GM21723 (cell line): Measurements from ENCODE around the gene FRMPD1.
"Not testable (repeated sequence)": the region's sequence is repeated elsewhere in the genome, so short reads cannot be mapped to it uniquely, and the experiment has no call there.

Experiments used
- ATAC-seq: cut with Tn5 transposase; IDR thresholded peaks from one replicate; pipeline ENCODE4 v1.9.1; 2021; ENCODE audit warnings: mild to moderate bottlenecking, moderate library complexity; ENCODE audit not compliant: unreplicated experiment

Gene FRMPD1, protein sequence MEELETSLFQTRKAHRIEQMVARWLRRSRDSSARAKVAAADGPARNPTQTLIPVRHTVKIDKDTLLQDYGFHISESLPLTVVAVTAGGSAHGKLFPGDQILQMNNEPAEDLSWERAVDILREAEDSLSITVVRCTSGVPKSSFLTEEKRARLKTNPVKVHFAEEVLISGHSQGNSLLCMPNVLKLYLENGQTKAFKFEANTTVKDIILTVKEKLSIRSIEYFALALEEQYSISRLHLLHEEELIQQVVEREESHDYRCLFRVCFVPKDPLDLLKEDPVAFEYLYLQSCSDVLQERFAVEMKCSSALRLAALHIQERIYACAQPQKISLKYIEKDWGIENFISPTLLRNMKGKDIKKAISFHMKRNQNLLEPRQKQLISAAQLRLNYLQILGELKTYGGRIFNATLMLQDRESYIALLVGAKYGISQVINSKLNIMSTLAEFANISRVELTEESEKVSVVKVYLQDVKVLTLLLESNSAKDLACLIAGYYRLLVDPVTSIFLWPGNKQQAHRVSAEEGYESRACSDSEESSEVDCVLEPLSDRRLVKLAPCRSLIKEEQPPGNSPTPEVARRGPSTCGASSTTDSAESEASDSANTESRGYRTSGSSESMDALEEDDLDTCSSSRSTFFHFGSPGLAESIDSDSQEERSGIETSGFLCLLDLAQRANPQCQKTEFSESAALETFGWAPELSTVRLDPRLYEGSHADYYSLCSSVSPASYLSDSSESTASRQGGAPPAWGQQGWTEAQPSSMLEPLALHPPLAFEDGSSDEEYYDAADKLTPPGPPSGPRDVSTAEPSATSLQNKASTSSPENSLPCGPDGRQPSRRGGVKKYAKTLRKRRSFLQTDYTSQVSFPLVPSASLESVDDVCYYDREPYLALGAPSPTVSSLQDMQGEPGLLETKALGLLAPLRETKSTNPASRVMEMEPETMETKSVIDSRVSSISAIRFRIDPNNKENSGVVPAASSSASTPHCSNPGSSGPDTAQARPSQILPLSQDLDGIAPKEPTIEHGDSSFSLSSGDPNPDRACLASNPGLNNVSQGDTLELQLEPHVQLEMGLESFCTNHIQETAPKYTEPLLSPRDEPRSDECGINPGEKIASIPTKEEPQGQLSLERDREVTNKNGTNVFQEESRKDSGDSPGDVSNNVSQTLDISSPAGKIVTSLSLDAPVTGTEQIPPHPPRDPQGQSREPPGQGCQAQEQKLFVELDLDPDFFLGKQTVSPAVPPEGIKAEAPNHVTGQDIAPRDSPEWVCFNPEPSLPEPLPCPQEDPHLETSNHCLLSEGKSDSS (N-terminal part only)

DNA sequence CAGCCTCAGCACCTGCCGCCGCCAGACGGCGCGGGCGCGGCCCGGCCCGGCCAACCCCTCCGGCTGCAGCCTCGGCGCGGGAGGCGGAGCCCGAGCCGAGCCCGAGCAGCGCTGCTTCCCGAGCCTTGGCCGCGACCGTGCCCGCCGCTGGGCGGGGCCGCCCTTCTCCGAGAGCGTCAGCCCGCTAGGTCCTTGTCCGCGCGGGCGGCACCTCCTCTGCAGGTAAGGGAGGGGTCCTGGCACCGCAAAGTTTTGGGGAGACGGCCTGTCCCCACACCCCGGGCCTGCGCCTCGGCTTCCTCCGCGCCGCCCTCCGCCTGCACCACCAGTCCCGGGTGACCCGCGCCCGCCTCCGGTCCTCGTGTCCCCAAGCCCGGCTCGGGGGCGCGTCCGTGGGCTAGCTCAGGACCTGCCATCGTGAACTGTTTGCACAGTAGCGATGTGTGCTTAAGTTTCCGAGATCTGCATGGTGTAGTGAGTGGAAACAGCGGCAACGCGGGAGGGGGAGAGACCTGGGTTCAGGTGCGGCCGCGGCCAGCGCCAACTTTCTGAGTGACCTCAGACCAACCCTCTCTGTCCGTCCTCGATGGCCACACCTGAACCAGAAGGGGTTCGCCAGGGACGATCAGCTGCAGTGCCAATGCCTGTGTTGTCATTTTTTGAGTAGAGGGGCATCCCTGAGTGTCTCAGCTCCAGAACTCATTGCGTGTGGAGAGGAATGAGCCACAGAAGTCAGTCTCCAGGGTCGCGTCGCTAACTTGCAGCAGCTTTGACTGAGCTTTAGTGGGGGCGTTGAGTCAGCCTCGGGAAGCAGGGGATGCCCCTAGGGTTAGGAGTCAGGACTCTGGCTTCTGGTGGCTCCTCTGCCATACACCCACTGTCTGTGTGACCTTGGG lies at the start of gene FRMPD1:
Gene FRMPD1, plus strand, starts transcription at position 82 of the 896 bp plus-strand sequence. CDS start 41,688 bp downstream, outside the sequence.
- peak; percentile 94 for ATAC-seq

DNA sequence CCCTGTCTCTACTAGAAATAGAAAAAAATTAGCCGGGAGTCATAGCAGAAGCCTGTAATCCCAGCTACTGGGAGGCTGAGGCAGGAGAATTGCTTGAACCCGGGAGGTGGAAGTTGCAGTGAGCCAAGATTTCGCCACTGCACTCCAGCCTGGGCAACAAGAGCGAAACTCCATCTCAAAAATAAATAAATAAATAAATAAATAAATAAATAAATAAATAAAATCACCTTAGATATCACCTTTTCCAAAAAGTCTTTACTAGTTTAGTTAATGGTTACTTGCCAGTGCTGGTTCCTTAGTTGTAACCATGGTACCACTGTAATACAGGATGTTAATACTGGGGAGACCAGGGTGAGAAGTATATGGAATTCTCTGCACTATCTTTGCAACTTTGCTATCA lies 48.7 kb upstream of the FRMPD1 start:
- ATAC-seq = not testable (repeated sequence)

DNA sequence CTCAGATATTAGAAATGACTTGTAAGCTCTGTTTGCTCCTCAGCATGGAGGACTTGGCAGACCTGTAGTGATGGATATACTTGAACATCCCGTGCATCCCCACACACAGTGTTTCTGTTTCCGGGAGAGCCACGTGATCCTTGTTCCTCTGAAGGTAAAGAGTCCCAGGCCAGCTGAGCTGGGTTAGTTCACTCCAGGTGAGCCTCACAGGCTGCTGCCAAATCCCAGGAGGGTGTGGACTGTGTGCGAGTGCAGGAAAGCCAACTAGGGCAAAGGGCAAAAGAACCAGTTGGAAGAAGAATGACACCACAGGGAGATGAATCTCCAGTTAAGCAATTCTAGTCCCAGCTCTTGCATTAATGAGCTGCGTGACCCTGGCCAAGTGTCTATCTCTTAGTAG lies 47.9 kb upstream of the FRMPD1 start:
- no peak for ATAC-seq

DNA sequence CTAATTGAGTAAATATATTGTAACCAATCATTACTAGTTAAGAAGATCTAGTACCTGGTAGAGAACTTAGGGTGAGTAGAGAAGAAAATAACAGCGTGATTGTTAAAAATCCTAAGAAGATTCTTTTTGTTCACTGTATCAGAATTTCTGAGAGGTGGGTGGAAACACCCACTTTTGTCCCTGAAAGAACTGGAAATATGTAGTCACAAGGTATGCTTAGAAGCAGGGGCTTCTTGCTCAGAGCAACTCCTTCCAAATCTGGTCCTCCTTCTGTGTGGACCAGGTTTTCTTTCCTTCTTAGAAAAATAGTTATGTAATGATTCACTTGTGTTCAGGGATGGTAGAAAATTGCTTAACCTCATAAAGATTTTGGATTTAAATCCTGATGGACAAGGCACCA lies 46.5 kb upstream of the FRMPD1 start:
- ATAC-seq = no peak

DNA sequence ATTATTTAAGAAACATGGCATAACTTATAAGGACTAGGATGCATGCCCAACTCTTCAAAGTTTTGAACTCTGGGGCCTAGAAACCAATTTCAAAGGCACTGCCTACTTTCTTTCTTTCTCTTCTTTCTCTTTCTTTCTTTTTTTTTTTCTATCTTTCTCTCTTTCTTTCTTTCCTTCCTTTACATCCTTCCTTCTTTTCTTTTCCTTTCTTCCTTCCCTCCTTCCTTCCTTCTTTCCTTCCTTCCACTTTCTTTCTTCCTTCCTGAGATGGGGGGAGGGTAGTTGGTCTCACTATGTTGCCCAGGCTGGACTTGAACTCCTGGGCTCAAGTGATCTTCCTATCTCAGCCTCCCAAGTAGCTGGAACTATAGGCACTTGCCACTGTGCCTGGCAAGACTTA lies 42.5 kb upstream of the FRMPD1 start:
- no peak for ATAC-seq

DNA sequence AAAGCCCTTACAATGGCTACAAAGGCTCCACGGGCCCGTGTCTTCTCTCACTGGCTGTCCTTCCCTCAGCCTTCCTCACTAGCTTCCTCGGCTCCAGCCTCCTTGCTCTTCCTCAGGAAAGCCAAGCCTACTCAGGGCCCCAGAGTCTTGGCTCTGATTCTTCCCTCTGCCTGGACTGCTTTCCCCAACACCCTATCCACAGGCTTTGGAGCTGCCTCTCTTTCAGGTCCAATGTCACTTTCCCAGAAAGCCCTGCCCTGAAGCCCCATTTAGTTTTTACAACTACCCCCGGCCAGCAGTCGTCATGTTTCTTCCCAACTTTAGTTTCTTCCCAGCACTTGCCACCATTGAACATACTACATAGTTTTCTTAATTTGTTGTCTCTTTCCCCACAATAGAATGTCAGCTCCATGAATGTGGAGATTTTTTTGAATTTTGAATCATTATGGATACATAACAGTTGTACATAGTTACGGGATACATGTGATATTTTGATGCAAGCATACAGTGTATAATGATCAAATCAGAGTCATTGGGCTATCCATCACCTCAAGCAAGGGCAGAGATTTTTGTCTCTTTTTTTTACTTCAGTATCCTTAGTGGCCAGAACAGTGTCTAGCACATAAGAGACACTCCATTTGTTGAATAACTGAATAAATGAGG lies 40.9 kb upstream of the FRMPD1 start:
- no peak for ATAC-seq

DNA sequence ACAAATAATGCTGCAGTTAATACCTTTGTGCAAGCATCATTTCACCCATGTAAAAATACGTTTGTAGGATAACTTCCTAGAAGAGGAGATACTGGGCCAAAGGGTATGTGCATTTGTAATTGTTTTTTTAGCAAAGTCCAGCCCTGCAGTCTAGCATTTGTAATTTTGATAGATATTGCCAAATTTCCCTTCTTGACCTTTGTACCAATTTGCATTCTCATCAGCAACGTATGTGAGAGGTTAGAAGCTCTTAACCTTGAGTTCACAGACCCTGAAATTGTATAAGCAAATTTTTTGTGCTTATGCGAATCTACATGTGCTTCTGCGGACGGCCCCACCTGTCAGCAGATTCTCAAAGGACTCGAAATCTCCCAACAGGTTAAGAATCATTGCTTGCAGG lies 39.7 kb upstream of the FRMPD1 start:
- ATAC-seq = no peak

DNA sequence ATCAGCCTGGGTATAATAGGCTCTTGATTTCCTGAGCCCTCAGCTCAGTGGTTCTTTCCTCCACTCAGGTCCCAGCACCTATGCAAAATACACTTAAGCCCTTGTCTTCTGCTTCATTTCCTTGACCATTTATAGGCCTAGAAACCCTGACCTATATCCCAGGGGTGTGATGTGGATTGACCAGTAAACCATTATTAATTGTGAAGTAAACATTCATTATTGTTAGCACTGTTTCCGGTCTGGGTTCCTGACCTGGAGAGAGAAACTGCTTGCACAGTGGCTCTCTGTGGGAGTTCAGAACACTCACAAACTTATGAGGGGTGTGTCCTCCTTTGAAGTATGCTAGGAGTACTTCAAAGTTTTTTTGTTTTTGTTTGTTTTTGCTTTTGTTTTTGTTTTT lies 38.8 kb upstream of the FRMPD1 start:
- ATAC-seq = no peak

DNA sequence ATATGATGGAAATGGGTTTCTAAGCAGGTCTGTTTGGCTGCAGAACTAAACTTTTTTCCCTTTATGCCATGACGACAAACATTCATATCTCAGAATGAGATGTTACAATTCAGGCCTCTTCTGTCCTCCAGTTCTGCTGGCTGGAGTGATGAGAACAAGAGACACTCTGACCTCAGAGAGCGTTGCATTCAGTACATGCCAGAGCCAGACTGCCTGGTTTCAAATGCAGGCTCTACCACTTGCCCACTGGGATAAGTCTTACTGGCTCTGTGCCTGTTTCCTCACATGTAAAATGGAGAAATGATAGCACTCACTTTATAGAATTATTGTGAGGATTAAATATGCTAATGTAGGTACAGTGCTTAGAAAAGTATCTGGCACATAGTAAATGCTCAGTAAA lies 33.6 kb upstream of the FRMPD1 start:
- no peak for ATAC-seq

DNA sequence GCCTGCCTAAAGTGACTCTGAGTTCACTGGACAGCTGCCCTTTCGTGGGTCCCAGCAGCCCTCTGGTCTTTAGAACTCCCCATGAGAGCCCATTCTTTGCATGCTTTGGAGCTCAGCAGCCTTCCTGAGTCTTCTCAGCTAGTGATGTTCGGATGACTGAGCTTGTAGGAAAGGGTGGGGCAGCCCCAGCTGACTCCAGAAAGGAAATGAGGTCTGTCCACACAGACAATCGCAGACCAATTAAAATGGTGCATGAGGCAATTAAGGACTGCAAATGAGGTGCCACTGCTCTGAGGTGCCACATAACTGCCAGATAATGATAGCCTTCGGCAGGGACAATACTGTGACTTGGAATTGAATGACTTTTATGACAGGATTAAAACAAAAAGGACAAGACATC lies 32.9 kb upstream of the FRMPD1 start:
- no peak for ATAC-seq

DNA sequence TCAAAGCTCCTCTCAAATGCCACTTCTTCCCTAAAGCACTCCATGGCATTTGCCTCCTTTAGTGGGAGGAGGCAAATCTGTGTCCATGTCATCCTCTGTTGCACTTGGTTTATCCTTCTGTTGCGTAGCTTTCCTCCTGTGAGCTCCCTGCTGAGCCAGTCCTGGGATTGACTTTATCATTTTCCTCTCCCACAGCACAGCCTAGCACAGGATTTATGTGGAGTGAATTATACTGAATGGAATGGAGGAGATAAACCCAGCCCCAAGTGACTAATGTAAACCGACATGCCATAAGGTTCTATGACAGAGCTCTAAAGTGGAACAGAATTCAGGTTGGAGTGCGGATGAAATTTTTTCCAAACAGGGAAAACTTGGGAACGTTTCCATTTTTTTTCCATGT lies 31.9 kb upstream of the FRMPD1 start:
- ATAC-seq = no peak

DNA sequence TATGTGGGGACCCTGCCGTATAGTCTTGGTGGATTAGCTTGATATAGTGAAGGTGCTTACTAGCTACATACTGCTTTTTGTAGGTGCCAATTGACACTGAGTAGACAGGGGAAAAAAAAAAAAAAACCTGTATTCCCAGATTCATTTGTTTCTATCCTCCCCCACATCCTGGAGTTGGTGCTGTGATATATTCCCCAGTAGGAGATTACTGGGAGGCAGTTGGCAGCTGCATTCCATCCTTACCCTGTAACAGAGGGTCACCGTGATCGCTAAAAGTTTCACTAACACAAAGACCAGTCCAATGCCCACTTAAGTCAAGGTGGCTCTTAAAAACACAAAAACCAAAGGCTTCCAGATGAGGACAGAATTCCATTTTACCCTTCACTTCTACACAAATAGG lies 30.9 kb upstream of the FRMPD1 start:
- no peak for ATAC-seq

DNA sequence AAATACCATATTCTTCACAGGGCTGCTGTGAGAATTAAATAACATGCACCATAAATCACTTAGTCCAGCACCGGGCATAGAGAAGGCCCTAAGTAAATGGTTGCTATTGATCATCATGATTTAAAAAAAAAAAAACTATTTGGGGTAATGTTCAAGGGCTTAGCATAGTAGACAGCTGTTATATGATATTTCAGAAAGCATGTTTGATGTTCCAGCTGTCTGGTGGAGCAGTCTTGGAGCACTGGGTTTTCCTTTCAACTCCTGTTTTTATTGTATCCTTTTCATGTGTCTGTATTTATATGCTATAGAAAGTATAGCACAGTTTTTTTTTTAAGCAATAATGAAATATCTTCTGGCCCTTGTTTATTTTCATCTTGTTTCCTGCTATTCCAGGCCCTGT lies 30.4 kb upstream of the FRMPD1 start:
- ATAC-seq = no peak

DNA sequence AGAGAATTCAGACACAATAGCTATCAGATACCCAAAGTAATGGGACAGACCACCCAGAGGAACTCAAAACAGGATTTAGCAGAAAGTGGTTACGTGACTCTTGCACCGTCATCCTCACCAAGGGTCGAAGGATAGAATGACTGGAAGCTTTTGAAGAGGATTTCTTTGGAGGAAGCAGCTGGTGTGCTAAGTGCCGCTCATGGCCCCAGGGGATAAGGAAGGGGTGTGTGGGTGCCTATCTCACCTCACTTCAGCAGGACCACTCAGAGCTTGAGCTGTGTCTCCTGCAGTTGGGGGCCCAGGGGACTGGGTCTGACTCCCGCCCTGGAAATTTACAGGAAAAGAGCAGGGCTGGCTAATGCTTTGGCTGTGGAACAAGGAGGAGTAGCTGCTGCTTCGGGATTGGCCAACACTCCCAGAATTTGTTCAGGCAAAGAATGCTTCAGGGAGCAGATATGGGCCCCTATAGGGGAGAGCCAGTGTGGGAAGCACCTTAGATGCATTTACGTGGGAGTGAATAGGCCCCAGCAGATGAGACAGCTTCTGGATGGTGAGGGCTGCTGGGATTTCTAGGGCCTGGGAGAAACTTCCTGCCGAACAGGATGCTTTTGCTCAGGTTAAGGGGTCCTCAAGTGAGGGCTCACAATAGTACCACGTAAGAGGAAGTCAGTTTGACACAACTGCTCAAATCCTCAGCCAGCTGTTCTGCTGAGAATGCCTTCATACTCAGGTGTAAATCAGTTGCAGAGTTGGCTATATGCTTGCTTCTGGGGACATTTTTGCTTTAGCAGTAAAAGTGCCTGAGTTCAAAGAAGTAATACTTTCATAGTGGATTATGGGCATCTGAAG lies 29.3 kb upstream of the FRMPD1 start:
- ATAC-seq = no peak

DNA sequence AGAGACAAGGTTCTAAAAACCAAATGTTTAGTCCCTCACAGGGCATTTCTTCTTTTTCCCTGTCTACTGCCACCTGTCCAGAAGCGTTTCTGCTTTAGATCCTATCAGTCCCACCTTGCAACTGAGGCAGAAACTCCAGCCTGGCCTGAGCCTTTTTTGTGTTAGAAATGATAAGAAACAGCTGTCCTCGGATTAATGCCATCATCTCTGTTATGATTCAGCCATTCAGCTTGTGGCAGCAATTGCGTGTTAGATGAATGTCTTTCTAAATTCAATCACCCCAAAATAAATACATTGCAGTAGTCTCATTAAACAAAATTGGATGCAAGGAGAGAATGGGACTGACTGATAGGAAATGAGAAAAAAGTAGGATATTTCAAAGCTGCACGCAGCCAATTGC lies 28.3 kb upstream of the FRMPD1 start:
- ATAC-seq = no peak

DNA sequence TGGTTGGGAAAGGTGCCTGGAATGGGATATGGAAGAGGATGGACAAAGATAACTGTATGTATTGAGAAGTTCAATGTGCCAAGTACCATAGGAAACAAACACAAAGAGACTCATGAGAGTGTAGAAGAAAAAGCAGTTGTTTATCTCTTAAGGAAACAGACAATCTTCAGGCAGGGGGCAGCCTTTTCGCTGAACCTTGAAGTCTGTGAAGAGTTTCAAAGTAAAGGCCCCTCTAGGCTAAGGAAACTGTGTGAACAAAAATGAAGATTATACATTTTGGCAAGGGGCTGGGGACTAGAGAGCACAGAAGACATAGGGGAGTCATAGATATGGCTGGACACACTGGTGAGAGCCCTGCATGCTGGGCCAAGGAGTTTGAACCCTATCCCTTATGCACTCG lies 27.5 kb upstream of the FRMPD1 start:
- no peak for ATAC-seq

DNA sequence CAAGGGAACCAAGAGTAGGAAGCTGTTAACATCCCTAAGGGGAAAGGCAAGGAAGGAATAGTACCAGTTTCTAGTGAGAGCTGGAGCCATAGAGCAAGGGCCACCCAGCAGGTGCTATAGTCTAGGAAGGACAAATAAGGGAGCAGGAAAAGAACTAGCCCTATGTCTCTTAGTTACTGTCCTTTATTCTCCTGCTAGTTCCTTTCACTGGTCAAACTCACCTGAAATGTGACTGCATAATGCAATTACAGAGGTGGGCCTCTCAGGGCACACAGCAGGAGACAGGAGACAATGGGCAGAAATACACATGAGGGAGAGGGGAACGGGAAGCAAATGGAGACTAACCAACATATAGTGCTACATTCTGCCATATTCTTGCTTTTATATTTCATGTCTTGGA lies 26.7 kb upstream of the FRMPD1 start:
- no peak for ATAC-seq

DNA sequence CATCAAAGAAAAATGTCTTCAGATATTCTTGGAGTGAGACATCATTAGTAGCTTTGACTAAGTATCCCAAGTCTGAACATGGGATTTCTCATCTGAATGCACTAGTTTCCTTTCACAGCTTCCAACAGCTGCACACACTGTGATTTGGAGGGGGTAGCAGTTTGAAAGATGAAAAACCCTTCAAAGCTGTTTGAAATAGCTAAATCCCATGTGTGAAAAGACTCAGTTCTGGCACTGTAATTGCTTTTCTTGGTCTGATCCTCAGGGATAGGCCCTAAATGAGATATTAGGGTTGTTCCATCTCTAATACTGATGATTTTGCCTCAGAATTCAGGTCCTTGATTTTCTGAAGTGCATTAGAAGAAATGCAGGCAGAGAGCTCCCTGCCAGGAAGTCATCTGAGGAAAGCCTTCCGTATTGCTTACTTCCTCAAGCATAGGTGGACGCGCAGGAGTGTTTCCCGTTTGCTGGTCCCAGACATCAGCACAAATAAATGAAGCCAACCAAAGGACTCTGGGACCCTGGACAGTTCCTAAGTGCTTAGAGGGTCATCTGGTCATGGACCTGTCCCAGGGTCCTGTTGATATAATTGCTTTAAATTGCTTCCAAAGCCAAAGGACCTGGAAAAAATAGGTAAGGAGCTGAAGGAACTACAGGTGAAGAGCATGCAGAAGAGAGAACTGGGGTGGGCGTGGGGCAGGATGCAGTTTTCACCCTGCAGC lies 25.6 kb upstream of the FRMPD1 start:
- ATAC-seq = no peak
